NCI-H510A (cell line): Measurements from ENCODE around the gene GARNL3.
A peak's percentile ranks its signal among the peaks of the same experiment; 100 is the strongest.

Experiments used
- DNase-seq: peaks from one replicate; lab custom pipeline; 2025; lab: John Stamatoyannopoulos, UW

The GARNL3 gene

DNA sequence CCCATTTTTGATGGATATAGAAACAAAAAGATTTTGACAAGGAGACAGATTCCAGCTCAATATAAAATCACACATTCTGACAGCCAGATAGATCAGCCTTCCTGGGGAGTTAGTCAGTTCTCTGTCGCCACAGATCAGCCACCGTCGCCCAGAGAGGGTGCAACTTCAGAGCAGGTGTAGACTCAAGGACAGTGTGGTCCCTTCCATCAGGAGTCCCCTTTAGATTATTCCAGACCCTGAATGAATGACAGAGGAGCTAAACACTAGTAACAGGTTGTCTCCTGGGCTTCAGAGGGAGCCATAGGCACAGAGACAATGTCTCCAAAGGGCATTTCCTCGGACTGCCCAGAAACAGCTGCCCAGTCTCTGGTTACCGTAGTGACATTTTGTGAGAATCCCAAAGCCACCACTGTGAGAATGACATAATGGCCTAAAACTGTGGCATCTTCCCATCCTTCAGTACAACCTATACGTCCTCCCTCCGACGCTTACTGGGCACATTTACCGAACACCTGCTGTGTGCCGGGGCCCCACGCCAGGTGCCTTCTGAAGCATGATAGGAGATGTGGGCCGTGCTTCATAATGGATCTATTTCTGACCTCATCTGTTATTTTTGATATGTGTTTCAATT is 85.0 kb downstream of the GARNL3 start:
- peak; percentile 46 for DNase-seq

- DNase-seq: peak; percentile 59
Observed at GRCh38 chr9:127351182-127352166, 86.9 kb downstream of the GARNL3 start.

- no peak for DNase-seq
Observed at GRCh38 chr9:127353882-127354281, 89.3 kb downstream of the GARNL3 start.

GRCh38 chr9:127356906-127357305 is 92.3 kb downstream of the GARNL3 start:
- no peak for DNase-seq

DNA sequence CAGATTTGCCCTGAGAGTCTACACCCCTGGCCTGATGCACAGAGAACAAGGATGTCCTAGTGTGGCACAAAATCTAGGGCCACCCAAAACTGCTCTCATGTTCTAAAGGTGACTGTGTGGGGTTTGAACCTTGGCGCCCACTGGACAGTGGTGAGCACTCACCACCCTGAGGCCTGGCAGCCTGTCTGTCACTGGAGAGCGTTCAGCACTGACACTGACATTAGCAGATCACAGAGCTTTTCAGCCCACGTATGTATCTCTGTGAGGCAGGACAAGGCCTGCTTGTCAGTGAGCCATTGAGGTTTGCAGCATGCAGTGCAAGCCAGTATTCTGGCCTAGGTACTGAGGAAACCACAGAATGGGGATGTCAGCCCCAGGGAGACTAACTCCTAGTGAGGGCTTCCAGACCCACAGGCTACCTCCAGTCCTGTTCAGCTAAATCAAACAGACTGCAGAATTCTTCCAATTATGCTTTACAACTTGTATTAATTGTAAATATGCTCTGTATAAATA is 93.5 kb downstream of the GARNL3 start:
- no peak for DNase-seq

- DNase-seq: no peak
Observed at GRCh38 chr9:127358770-127359169, 94.2 kb downstream of the GARNL3 start.

DNA sequence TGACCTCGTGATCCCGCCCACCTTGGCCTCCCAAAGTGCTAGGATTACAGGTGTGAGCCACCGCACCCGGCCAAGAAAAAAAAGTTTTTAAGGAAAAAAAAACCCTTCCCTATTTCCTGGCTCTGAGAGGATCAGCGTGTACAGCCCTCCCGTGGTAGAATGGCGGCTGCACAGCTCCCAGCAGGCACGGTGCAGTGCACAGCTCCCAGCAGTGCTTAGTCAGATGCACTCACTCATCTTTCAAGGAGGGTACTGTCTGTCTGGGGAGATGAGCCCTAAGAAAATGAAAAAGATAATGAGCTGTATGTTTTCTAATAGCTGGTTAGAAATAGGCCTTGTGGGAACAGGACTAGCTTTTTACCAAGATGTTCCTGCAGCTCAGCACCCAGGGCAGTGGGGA is 95.7 kb downstream of the GARNL3 start:
- no peak for DNase-seq

DNA sequence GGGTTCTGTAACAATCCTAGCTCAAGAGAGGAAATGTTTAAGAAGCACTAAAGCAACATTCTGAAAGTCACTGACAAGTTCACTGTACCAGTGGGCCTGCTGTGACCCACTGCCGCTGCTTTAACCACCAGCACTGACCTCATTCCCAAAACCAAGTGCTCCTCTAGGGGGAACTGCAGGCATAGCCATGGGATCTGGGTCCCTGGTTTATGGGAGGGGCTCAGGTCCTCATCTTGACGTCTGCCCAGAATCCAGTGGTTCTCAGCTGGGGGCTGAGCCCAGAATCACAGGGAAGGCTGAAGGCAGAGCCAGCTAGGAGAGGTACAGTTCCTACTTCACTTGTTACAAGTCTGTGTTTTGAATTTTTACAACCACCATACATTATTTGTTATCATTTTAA is 96.3 kb downstream of the GARNL3 start:
- DNase-seq: no peak

DNA sequence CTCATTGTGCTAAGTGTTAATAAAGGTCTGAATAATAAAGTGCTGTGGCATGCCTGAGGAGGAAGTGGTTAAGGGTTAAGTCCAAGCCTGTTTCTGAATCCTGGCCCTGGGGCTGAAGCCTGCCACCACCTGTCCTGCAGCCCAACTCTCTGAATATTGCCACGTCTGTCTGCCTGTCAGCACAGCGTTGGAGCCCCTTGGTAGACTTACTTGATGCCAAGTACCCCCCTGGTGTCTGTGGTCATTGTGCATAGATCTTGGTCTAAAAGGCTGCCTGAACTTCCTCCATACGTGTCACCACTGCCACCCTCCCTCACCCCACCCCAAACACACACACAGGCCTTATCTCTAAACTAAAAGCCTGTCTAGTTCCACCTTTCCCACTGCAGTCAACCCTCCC is 97.0 kb downstream of the GARNL3 start:
- no peak for DNase-seq

DNA sequence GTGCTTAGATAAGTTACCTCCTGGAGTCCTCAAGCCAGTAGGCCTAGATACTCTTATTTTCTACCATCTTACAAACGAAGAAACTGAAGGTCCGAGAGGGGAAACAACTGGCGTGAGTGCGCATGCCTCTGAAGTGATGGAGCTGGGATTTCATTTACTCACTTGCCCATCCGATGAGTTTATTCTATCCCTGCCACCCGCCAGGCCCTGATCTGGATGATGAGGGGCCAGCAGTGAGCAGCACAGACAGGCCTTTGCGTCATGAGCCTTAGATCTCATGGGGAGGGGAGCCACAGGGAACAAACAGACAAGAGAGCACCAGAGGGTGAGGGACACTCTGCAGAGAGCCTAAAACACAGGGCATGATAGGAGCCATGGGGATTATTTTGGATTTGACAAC is 98.3 kb downstream of the GARNL3 start:
- no peak for DNase-seq

DNA sequence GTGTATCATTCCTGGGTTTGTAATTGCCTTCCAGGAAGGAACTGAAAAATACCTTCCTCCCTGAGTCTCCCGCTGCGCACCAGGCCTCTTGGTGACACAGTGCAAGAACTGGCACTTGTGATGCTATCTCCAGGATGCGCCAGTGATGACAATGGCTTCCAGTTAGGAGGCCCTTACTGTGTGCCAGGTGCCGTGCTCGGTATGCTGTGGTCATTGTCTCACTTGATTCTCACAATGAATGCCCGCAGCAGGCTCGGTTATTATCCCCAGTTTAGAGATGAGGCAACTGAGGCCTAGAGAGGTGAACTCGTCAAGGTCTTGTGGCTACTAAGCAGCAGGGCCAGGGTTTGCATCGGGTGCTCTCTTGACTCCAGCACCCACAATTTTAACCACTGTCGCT is 100.9 kb downstream of the GARNL3 start:
- no peak for DNase-seq

DNA sequence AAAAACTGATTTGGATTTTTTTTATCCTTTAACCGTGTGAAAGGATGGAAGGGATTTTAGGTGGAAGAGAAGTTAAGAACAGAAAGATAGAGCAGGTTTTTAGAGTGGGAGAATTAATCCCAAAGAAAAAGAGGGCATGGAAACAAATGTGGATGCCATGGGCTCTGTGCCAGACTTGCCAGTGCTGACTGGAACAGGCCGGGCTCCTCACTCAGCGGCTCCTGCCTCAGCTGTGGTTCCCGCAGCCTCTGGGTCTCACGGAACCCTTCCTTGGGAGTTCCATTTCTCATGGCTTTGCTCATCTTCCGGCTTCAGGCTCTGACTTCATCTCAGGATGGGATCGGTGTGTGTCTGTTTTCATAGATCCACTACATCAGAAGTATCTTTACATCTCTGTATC is 102.0 kb downstream of the GARNL3 start:
- DNase-seq: no peak

DNA sequence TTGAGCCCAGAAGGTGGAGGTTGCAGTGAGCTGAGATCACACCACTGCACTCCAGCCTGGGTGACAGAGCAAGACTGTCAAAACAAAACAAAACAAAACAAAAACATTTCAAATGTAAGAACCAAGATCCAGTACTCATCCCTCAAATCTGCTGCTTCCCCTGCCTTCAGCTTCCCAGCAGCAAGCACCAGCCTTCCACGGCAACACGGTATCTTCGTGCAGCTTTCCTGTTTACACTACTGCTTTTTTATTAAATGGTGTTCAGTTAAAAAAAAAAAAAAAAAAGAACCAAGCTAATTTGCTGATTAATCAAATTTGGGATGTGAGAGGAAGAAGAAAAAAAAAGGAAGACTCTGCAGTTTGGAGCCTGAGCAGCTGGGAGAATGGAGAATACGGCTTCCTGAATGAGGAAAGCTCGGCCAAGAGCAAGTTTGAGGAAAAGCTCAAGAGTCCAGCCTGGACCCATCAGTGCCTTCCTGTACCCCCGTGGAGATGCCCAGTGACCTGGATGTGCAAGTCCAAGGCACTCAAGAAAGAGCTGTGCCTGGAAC is 104.4 kb downstream of the GARNL3 start:
- DNase-seq: no peak

- no peak for DNase-seq
Observed at GRCh38 chr9:127369428-127369827, 104.9 kb downstream of the GARNL3 start.

DNA sequence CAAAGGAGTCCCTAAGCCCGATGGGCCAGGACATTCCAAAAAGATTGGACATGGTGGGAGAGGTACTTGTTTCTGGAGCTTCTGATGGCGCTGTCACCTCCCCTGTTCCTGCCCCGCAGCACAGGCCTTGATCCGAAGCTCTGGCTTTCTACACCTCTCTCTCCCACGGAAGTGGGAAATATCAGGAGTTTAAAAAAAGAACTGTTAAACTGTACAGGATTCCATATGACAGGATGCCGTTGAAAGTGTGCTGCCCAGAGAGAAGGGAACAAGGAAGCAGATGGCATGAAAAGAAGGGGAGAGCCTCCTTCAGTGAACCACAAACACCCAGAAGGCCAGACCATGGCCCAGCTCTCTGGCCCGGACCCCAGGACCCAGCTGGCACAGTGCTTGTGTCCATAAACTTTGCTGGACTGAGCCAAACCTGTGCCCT is 105.6 kb downstream of the GARNL3 start:
- DNase-seq: no peak

DNA sequence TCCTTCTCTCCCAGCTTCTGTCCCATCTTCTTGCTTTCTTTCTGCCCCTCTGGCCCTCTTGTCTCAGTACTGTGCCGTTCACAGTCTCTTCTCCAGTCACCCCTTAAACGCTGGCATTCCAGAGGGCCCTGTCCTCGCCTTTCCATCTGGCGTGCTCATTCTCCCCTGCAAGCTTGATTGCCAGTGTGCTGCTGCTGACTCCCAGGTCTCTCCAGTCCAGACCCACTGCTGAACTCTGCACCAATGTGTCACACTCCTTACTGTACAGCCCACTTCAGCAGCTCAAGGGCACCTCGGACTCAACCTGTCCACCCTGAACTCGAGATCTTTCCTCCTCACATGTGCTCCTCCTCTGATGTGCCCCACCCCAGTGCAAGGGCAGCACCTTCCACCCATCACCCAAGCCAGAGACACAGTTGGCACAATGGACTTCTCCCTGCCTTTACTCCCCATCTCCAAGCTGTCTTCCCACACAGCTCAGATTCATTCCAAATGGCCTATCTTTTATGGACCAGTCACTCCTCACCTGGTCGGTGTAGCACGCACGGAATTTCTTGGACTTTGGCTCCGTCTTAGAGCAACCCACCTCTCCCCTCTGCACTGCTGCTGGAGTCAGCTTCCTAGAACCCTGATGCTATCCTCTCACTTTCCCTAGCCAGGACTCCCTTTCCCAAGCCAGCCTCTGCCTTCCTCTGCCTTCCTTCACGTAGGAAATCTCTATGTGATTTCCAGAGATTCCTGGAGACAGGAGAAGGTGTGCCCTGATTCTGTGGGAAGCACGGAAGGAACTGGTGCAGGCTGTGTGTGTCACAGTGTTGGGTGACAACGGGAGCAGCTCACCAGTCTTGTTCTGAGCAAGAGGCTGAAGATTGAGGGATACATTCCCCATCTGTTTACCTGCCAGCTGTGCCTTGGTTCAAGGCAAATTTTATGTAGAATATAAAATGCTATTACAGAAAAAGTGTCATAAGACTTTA is 106.4 kb downstream of the GARNL3 start:
- DNase-seq: no peak

DNA sequence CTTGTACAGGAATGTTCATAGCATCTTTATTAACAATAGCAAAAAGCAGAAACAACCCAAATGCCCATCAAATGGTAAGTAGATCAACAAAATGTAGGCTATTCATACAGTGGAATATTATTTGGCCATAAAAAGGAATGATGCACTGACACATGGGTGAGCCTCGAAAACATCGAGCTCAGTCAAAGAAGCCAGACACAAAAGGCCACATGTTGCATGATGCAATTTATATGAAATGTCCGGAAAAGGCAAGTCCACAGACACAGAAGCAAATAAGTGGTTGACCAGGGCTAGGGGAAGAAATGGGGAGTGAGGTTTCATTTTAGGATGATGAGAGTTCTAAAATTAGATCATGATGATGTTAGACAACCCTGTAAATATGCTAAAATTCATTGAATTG is 115.9 kb downstream of the GARNL3 start:
- no peak for DNase-seq

GRCh38 chr9:127382541-127382940 is 118.0 kb downstream of the GARNL3 start:
- DNase-seq: no peak

DNA sequence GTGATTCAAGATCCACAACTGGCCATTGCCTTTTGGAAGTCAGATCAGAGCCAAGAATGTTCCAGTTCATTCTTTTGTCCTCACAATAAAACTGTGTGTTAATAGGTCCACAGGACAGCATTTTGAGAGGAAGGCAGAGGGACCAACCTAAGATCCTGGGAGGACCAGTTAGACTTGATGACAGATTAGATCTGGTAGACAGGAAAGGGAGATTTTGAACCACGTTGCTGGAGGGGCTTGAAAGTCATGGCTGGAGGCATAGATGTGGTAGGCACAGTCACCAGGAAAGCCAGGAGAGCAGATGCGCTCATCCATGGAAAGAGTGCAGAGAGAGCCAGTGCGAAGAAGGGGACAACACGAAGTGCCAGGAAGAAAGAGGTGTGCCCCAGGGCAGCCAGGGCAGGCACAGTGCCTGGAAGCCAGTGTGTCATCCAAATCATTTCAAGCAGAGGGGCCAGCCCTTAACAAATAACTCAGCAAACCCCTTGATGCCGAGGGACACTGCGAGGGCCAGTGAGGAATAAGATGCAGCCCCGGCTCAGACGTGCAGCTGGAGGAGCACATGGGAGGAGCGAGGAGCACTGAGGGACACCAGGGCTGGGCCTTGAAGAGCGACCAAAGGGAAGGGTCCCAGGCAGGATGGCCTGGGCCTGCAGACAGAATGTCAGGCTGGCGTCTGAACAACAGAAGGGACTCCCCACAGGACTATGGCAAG is 119.6 kb downstream of the GARNL3 start:
- no peak for DNase-seq

DNA sequence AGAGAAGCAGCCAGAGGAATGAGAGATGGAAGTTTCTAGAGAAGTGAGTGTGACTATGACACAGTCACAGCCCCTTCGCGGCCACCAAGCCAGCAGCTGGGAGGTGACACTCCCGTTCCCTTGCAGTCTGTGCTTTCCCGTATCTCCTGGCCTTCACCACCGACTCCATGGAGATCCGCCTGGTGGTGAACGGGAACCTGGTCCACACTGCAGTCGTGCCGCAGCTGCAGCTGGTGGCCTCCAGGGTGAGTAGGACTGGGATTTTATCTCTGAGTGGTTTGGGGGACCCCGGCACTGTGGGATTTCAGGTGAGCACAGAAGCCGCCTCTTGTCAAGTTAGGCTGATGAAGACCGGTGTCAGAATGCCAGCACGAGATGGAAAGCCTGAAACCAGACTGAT is 120.3 kb downstream of the GARNL3 start:
- no peak for DNase-seq

DNA sequence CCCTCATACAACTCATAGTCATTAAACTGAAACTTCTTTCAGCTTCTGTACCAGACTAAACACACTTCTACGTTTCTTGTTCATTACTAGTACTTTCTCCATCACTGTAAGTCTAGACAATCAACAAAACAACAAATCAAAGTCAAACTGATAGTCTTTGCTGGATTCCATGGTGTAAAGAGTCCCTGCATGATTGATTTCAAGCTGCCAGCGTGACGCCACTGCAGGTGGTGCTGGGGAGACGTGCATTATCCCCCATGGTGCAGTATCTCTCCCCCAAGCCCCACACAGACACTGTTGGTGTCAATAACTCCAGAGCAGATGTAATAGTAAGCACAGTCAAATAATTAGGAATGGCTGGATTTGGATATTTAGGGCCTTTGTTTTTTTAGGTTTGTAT is 121.7 kb downstream of the GARNL3 start:
- no peak for DNase-seq
